Activated T-helper 9 cell treated with anti-CD3 and anti-CD28 coated beads, Interleukin-2, amount 50 U/mL, for 16 hours (primary cell): ENCODE measurements around the gene SLC44A3.

Experiments used
- DNase-seq: peaks from one replicate; pipeline ENCODE4 v3.0.0-alpha.2; 2020; ENCODE audit warnings: low read depth

The SLC44A3 gene, protein sequence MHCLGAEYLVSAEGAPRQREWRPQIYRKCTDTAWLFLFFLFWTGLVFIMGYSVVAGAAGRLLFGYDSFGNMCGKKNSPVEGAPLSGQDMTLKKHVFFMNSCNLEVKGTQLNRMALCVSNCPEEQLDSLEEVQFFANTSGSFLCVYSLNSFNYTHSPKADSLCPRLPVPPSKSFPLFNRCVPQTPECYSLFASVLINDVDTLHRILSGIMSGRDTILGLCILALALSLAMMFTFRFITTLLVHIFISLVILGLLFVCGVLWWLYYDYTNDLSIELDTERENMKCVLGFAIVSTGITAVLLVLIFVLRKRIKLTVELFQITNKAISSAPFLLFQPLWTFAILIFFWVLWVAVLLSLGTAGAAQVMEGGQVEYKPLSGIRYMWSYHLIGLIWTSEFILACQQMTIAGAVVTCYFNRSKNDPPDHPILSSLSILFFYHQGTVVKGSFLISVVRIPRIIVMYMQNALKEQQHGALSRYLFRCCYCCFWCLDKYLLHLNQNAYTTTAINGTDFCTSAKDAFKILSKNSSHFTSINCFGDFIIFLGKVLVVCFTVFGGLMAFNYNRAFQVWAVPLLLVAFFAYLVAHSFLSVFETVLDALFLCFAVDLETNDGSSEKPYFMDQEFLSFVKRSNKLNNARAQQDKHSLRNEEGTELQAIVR

GRCh38 chr1:94819945-94820746 lies at the start of gene SLC44A3:
Gene SLC44A3 (plus strand): TSS chr1:94820357. CDS start chr1:94820452, 95 bp downstream.
- peak; percentile 4 for DNase-seq

DNA sequence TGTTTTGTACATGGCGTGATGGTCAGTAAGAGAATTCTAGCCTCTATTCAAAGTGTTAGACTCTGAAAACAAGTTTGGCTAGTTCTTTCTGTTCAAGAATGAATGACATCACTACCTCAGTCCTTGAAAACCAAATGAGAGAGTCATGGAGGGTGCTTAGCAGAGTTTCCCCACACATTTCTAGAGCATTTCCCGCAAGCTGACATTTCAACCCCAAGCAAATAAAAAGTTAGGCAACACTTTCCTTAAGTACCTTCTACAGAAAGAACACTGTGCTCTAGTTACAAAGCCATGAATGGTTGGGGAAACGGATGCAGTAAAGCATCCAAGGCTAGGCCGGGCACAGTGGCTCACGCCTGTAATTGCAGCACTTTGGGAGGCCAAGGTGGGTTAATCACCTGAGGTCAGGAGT lies 47.9 kb upstream of the SLC44A3 start:
- DNase-seq = no peak

- no peak for DNase-seq
Observed at GRCh38 chr1:94772845-94773244, 47.3 kb upstream of the SLC44A3 start.

GRCh38 chr1:94773296-94773809 lies 46.8 kb upstream of the SLC44A3 start:
- no peak for DNase-seq

- no peak for DNase-seq
Observed at GRCh38 chr1:94773931-94774422, 46.2 kb upstream of the SLC44A3 start.

DNA sequence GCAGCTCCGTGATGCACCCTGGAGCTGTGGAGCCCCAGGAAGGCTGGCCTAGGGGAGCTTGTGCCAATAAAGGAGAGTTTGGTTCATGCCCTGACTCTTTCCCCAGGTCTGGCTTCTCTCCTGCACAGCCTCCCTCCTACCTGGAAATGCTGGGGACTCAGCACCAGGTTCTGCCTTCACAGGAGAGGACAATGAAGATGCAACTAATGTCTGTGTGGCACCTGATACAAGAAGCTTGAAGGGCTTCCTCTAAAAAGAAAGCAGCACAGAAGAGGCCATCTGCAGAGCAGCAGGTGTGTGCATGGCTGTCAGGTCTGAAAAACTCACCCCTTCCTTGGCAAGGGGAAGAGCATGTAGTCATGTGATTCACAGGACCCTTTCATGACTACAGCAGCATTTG lies 43.7 kb upstream of the SLC44A3 start:
- DNase-seq = no peak

GRCh38 chr1:94777281-94777680 lies 42.9 kb upstream of the SLC44A3 start:
- DNase-seq = no peak

GRCh38 chr1:94778808-94779207 lies 41.3 kb upstream of the SLC44A3 start:
- DNase-seq = no peak

GRCh38 chr1:94783342-94784189 lies 36.6 kb upstream of the SLC44A3 start:
- DNase-seq = no peak

DNA sequence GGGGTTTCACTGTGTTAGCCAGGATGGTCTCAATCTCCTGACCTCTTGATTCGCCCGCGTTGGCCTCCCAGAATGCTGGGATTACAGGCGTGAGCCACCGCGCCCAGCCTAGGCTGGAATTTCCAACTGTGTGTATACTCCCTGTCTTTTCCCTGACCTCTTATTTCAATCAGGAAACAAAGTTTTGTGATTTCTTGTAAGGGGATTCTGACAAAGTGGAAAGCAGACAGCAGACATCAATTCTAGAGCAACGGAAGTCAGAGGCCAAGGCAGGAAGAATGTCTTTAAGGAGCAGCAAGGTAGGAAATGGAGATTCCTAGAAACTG lies 36.0 kb upstream of the SLC44A3 start:
- DNase-seq = no peak

- no peak for DNase-seq
Observed at GRCh38 chr1:94787691-94788090, 32.5 kb upstream of the SLC44A3 start.

DNA sequence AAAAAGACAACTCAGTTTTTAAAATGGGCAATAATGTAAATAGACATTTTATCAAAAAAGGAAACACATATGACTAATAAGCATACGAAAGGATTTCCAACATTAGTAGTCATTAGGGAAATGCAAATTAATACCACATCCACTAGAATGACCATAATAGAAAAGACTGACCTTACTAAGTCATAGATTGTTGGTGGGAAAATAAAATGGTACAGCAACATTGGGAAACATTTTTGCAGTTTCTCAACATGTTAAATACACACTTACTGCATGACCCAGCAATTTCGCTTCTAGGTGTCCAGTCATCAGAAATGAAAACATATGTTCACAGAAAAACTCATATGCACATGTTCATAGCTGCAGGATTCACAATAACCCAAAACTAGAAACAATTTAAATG lies 29.9 kb upstream of the SLC44A3 start:
- DNase-seq = no peak

DNA sequence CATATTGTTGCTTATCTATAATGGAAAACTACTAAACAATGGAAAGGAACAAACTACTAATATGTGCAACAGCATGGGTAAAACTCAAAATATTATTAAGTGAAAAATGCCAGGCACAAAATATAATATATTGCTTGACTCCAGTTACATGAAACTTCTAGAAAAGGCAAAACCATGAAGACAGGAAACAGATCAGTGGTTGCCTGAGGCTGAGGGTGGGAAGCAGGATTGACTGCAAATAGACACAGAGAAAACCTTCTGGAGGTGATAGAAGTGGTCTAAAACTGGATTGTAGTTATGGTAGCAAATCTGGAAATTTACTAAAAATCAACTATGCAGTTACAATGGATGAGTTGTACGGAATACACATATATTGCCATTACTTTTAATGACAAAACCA lies 29.5 kb upstream of the SLC44A3 start:
- DNase-seq = no peak

DNA sequence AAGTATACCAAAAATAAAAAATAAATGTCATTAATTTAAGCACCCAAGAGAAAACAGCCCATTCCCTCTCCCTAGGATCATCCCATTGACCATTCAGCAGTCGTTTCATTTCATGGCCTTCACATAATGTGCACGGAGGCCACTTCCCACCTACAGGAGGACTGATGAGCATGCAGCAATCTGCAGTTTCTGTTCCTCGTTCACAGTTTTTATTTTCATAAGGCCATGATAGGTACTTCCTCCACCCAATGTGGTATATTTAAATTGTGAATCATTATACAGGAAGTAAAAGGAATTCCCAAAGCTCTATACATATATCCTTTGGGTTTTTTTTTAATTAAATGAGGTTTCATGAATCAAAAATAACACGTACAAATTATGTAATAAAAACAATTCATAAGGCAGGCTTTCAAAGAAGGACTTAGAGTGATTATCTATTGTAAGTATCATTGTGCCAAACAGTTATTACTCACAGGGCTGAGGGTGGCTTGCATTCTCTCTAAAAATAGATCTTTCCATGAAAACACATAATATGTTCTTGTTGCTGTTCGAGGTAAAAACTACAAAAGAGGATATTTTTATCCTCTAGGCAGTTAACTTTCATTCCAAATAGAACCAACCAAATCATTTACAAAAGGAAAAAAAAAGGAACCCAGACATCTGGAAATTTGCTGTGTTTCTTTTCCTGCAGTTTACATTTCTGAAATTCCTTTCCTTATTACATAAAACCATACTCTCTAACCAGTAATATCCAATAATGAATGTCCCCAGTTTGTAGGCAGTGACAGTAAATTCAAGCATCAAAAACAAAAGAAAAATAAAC lies 27.5 kb upstream of the SLC44A3 start:
- no peak for DNase-seq

DNA sequence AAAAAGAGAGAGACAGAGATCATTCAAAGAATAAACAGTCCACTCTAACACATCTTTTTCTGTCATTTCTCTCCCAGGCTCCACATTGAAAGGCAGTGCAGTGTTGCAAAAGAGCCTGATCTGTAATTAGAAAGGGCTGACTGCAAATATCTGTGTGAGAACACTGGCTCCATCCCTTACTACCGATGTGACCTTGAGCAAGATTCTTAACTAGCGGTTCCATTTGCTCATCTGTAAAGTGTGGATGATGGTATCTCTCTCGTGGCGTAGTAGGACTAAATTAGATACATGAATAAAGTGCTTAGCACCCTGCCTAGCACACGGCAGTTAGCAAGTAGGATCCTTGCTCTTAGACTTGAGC lies 26.9 kb upstream of the SLC44A3 start:
- DNase-seq = no peak

GRCh38 chr1:94795434-94795833 lies 24.7 kb upstream of the SLC44A3 start:
- no peak for DNase-seq

DNA sequence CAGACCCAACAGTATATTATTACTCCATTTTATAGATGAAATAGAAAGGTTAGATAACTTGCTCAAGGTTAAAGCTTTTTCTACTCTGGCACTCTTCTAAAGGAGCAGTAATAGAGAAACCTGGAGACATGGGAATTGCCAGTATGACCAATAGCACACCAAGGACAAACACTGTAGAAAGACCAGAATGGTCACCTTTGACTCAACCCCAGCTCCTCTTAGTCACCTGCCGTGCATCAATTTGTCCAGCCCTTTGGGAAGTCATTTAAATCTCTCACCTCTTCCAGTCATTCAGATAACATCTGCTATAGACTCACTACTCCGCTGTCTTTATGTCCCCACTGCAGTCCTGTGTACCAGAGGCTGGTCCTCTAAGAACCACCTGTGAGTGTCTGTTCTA lies 23.9 kb upstream of the SLC44A3 start:
- DNase-seq = no peak

- no peak for DNase-seq
Observed at GRCh38 chr1:94797291-94797690, 22.9 kb upstream of the SLC44A3 start.

- no peak for DNase-seq
Observed at GRCh38 chr1:94798054-94798453, 22.1 kb upstream of the SLC44A3 start.

DNA sequence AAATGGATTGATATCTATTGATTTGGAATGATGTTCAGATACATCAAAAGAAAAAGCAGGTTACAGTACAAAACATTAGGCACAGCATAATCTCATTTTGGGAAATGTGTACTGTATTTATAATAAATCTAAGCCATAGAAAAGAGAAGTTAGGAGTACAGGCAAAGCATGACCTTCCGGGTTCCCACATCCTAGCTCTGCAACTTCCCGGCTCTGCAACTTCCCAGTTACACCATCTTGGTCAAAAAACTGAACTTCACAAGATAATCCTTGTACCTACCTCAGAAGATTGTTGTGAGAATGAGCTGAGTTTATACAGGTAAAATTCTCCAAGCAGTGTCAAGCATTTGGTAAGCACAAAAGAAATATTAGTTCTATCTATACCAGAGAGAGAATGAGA lies 21.7 kb upstream of the SLC44A3 start:
- DNase-seq = no peak

DNA sequence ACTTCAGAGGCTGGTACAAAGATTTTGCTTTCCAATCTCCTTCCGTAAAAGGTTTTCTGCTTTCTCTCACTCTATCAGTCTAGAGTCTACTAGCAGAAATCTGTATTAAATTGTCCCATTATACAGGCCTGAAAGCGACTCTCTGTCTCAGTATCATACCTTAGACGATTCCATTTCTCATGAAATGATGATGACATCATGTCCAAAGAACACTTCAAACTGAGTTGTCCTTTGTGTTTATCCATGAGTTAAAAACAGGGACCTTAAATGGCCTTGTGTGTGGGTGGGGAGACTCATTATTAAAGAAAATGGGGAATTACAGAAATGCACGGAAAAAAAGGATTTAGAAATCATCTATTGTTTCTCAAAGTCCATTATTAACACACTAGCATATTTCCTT lies 21.0 kb upstream of the SLC44A3 start:
- DNase-seq = no peak
